GM20431 (cell line): Measurements from ENCODE around the gene UBR3.
"Not testable (repeated sequence)": the region's sequence is repeated elsewhere in the genome, so short reads cannot be mapped to it uniquely, and the experiment has no call there.

Source experiments
- in situ Hi-C: fragments of 300-500 bp; cut with MseI, MboI; formaldehyde crosslinking; loops from one replicate; pipeline ENCODE4 v1.15.0; 2020; ENCODE audit warnings: low sequenced_read_pairs; ENCODE audit not compliant: unreplicated experiment

The UBR3 gene

DNA sequence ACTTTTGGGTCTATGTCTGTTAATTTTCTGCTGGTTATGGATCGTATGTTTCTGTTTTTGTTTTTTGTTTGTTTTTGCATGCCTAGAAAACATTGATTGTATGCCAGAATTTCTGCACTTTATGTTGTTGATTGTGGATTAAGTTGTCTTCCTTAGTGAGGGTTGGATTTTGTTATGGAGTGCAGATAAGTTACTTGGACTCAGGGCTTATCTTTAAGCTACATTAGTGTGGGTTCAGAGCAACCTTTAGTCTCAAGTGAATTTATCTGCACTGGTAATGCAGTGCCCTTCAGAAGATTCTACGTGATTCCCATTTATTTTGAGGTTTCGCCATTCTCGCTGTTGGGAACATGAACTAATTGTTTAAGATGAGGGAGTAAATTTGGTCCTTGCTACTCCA, 32.9 kb downstream of the UBR3 start:
- in situ Hi-C loops, result no loop called here

DNA sequence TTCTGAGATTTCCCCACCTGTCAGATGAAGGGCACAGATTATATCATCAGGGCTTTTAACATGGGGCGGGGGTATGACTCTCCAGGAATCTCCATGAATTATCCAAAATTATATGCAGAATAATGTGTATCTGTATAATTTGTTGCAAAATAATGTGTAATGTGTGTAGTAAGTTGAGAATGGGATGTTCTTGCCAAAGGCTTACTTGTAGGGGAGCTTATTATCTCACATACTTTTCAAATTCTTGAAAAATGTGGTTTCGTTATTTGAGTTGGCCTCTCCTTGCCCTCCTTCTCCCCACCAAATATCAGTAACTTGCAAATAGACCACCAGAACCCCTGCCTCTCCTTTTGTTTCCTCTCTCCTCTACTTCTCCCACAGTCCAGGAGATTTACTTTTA, 35.6 kb downstream of the UBR3 start:
- in situ Hi-C loops, result no loop called here

DNA sequence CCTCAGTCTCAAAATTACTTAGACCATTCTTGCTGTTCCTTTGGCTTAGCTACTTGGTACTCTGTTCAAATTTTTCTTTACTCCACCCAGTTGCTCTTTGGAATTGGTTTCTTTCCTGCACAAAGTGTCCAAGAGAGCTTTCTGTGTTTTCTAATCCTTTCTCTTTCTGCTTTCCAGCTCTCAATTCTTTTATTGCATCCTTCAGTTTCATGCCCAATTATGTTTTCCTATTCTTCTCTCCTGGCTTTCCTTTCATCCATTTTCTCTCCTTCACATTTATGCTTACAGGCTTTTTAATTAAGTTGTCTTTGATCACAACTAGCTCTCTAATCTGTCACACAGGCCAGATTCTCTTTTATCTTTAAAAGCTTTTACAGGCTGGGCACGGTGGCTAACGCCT, 38.2 kb downstream of the UBR3 start:
- in situ Hi-C loops, result no loop called here

DNA sequence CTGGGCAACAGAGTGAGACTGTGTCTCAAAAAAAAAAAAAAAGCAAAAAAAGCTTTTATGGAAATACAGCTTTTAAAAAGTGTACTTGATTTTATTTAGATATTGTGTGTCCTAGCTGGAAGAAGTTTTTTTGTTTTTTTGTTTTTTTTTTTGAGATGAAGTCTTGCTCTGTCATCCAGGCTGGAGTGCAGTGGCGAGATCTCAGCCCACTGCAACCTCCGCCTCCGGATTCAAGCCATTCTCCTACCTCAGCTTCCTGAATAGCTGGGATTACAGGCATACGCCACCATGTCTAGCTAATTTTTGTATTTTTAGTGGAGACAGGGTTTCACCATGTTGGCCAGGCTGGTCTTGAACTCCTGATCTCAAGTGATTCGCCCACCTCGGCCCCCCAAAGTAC, 39.0 kb downstream of the UBR3 start:
- in situ Hi-C loops, result not testable (repeated sequence)

DNA sequence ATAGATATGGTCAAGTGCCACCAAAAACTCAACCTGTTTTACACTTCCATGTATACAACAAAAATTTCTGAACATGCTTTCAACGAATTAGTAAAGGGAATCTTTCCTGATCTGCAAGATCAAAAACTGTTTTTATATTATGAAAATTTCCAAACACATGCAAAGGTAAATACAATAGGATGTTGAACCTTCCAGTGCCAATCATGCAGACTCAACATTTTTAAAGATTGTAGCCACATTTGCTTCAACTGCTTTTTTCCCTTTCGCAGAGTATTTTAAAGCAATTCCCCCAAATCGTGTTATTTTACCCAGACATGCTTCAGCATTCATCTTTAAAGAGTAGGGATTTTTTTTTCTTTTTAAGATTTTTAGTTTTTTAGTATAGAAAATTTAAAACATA, 40.3 kb downstream of the UBR3 start:
- in situ Hi-C loops, result no loop called here

DNA sequence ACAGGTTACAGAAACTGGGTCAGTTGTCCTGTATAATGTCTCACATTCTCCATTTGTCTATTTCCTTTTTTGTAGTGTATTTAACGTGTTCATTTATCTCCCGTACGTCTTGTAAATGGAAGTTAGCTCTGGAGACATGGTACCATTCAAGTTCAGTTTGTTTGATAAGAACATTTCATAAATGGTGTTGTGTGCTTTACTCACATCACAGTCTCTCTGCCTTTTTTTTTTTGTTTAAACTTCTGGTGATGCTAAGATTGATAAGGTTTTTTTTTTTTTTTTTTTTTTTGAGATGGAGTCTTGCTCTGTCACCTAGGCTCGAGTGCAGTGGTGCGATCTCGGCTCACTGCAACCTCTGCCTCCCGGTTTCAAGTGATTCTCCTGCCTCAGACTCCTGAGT, 41.7 kb downstream of the UBR3 start:
- in situ Hi-C loops, result no loop called here

DNA sequence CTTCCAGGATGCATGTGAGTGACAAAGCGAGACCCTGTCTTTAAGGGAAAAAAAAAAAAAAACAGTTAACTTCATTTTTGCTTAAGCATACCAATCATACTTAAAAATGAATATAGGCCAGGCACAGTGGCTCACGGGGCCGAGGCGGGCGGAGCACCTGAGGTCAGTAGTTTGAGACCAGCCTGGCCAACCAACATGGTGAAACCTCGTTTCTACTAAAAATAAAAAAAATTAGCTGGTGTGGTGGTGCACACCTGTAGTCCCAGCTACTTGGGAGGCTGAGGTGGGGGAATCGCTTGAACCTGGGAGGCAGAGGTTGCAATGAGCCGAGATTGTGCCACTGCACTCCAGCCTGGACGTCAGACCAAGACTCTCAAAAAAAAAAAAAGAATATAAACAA, 44.1 kb downstream of the UBR3 start:
- in situ Hi-C loops, result not testable (repeated sequence)

DNA sequence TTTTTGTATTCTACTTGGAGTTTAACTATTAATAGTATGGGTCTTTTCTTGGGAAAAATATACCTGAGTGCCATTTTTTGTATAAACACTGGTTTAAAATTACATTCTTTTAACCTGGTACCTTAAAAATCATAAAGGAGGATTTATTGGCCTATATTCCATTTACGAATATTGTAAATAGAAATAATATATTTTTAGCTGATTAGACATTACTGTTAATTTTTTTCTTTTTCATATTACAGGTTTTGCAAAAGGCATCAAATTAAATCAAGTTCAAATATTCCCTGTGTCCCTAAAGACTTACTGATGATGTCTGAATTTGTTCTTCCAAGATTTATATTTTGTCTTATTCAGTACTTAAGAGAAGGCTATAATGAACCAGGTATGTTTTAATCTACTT, 44.7 kb downstream of the UBR3 start:
- in situ Hi-C loops, result no loop called here

DNA sequence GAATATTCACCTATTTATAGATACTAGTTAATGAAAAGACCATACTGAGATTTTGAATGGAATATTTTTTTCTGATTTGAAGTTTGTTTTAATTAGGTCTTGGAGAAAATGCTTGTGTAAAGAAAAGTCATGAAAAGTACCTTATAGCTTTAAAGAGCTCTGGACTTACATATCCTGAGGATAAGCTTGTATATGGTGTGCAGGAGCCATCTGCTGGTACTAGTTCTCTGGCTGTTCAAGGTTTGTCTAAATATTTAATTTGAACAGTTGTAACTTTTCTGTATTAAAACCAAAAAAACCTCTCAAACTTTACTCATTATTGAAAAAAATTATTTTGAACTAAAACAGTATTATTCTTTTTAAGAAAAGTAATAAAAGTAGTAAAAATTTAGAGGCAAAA, 50.1 kb downstream of the UBR3 start:
- in situ Hi-C loops, result no loop called here

DNA sequence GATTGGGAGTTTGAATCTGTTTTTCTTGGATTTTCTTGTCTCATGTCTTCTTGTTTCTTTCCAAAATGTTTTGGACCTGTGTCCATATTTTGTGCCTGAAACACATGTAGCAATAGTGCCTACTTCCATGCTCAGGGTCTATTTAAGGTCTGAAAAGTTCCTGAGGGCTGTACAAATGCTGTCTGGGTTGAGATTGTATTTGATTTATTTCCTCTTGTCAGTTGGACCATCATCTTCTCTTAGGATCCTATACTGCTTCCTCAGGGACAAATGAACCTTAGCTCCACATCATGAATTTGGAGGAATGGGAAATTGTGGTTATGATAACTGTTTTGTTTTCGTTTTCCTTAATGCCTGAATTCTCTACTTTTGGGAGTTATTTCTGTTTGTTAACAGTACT, 59.9 kb downstream of the UBR3 start:
- in situ Hi-C loops, result no loop called here

DNA sequence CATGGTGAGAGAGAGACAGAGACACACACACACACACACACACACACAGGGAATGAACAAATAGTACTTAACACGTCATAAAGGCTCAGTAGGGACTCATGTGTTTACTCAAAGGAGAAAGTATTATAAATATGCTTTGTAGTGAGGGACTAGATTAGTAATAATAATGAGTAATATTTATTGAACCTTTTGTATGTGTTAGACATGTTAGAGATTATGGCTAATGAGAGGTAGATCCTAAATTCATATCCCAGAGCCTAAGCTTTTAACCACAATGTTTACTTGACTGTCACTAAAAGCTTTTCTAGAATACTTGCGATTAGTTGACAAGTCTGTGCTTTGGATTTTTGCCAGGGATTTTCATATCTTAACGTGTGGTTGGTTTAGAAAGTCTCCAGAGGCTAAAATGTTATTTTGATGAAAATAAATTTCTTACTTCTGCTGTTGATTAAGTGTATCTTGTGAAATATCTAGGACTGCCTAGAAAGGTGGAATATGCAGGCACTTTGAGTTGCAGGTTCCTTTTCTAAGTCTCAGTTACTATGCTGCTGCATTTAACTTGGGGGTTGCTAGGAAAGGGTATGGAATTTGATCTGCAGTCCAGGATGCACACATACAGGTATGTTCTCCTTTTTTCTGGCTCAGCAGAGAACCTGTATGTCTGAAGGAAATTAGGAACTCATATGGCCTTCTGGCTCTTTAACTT, 64.5 kb downstream of the UBR3 start:
- in situ Hi-C loops, result no loop called here

DNA sequence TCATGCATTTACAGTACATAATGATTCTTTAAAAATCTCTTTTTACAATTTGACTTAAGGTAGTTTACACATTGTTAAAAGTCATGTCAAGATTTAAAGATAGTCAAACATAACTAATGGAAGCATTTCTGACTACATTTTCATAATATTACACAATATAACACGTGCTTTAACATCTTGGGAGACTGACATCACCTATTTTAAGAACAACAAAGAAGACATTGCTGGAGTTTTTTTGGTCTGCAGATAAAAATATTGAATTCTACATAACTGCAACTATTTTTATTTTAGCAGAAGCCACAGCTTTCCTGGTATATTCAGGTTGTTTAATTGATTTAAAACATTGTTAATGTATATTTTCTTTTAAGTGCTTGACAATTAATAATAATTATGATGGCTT, 65.7 kb downstream of the UBR3 start:
- in situ Hi-C loops, result no loop called here

DNA sequence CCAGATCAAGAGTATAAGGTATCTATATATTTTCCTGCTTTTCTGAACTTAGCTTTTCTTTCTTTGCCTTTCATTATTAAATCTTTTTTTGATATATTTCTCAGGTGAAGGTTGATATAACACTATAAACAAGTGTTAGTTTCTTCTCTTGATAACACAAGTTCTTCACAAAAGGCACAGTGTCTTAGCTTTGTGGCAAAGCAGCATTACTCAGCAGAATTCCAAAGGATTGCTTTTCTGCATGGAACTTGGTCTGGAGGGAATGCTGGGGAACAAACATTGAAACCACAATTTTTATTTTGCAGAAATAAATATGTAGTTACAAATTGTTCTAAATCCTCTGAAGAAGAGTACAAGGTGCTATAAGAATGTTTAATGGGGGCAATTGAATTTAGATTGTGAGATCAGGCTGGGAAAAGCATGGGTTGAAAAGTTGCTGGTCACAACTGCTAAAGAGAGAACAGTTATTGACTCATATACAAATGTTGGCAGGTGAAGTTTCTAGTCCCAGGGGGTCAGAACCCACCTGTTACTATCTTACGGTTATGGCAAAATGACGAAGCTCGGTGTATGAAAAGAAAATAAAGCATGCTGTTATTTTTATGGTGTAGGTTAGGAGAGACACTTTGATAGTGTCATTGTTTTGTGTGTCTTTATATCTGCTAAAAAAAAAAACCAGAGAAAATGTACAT, 68.2 kb downstream of the UBR3 start:
- in situ Hi-C loops, result no loop called here

DNA sequence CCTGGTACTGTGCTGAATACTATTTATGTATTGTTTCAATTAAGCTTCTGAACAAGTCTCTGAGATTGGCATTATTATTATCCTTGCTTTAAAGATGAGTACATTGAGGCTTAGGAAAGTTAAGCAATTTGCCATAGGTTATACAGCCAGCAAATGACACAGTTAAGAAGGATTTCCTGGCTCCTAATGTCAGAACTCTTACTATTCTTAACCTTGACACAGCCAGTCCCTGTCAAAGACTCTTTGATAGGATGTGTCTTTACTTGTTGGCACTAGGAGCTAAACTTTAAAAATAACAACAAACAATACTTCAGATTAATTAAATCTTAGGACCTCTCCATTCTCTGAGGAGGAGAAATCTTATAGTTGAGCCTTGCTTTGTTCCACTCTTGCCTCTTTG, 70.6 kb downstream of the UBR3 start:
- in situ Hi-C loops, result no loop called here

DNA sequence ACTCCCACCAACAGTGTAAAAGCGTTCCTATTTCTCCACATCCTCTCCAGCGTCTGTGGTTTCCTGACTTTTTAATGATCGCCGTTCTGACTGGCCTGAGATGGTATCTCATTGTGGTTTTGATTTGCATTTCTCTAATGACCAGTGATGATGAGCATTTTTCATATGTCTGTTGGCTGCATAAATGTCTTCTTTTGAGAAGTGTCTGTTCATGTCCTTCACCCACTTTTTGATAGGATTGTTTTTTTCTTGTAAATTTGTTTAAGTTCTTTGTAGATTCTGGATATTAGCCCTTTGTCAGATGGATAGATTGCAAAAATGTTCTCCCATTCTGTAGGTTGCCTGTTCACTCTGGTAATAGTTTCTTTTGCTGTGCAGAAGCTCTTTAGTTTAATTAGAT, 72.8 kb downstream of the UBR3 start:
- in situ Hi-C loops, result not testable (repeated sequence)

DNA sequence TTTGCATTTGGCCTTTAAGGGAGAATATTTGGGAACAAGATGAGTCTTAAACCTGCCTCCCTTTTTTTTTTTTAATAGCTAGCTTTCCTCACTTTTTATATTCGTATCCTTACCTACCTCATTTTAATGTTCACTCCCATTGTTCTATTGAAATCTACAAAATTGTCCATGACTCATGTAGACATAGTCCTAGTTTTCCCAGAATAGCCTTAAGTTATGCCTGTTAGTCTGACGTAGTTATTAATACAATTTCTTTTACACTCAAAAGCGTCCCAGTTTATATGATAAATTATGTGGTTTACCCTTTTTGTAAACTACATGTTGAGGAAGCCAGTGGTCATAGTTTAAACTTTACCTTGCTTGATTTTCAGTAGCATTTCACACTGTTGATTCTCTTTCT, 73.4 kb downstream of the UBR3 start:
- in situ Hi-C loops, result no loop called here

DNA sequence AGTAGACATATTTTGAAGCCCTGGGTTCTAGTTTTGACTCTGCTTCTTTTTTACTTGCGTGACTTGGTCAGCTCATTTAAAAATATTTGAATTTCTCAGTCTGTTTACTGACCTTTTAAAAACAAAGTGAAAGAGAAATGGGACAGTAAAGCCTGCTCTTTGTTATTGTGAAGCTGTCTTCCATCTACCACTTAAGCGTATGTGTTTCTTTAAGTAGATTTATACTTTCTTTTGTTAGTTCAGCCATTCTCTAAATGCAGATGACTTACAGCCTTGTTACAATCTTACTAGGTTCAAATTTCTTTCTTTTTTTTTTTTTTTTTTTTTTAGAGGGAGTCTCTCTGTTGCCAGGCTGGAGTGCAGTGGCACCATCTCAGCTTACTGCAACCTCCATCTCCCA, 79.5 kb downstream of the UBR3 start:
- in situ Hi-C loops, result no loop called here

DNA sequence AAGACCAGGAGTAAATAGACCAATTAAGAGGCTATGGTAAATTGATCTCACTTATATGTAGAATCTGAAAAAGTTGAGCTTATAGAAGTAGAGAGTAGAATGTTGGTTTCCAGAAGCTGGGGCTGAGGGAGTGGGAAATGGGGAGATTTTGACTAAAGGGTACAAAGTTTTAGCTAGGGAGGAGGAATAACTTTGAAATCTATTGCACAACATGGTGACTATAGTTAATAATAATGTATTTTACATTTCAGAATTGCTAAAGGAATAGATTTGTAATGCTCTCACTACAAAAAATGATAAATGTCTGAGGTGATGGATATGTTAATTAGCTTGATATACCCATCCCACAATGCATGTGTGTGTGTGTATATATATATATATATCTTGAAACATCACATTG, 82.1 kb downstream of the UBR3 start:
- in situ Hi-C loops, result no loop called here

DNA sequence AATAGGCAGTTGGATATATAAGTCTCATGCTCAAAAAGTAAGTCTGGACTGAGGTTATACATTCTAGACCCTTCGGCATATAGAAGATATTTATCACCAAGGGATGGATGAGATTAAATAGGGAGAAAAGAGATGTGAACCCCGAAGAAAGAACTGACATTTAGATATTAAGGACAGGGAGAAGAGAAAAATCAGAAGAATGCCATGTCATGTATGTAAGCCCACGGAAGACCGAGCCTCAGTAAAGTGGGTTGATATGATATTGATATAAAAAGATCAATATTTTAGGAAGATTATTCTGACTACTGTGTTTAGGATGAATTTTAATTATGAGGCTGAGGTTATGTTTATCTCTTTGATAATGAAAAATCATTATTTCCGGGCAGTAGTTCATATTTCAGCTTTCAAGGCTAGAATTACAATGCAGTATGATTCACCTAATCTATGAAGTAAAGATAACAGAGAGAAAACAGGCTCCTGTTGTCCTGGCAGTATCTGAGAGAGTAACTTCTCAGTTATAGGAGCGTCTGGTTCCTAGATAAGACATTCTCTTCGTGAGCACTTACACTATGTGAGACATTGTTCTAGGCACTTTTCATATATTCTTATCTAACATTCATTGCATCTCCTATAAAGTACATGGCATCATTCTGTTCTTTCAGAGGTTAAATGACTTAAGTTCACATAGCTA, 83.0 kb downstream of the UBR3 start:
- in situ Hi-C loops, result no loop called here

DNA sequence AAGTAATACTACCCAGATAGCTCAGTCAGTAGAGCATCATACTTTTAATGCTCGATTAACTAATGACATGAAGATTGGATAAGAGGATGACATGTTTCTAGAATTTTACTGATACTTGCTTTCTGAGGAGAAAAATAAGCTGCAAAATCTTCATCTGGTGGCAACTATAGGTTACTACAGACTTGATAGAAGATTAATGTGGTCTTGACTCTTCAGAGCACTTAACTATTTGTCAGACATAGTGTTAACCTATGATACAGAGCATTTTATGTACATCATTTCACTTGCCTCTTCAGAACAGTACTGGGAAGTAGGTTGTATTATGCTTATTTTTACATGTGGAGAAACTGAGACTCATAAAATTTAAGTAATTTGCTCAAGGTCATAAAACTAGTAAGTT, 83.9 kb downstream of the UBR3 start:
- in situ Hi-C loops, result no loop called here

DNA sequence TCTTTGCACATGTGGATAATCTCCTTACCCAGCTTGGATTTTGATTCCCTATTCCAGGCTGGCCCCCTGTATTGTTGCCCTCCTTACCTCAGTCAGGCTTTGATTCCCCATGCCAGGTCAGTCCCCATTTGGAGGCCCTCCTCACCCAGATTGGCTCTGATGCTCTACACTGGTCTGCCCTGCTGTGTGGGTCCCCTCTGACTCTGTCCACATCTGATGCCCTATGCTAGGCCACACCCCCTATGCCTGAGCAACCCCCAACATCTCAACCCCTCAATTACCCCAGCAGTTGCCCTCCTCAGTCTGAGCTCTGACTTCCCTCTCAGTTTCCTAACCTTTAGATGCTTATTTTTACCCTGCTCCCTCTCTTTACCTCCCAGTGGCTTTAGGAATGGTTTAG, 89.4 kb downstream of the UBR3 start:
- in situ Hi-C loops, result no loop called here

DNA sequence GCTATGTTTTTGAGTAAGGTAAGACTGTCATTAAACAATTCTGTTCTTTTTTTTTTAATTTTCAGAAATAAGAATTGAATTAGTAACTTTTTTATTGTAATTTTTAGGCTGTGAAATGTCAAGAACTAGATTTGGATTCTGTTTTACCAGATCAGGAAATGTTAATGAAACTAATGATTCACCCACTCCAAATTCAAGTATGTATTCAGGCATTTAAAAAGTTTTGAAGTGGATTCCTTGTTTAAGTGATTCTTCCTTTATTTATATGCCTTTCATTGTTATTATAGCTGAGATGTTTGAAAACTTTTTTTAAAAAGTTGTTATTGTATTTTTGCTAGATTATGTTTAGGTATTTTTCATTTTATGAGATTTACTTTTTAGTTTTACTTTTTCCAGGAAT, 96.7 kb downstream of the UBR3 start:
- in situ Hi-C loops, result no loop called here
